MM.1S (cell line): ENCODE measurements around the gene SNRK.

Experiments
- EZH2 ChIP-seq: fragments of 300-600 bp; sonication (generic); optimal IDR thresholded peaks from 2 replicates; pipeline ENCODE3; 2017; ENCODE audit warnings: low read depth, mild to moderate bottlenecking, antibody characterized with exemption, low read length, mixed read lengths
- EZH2phosphoT487 ChIP-seq: fragments of 300-600 bp; sonication (generic); IDR thresholded peaks from 2 replicates; pipeline ENCODE4 v1.6.1; 2018; ENCODE audit warnings: antibody characterized with exemption, low read length
- TF ChIP-seq, protein P1 (sequence below): fragments of 300-600 bp; sonication (generic); IDR thresholded peaks from 2 replicates; pipeline ENCODE4 v1.5.1; 2016; ENCODE audit warnings: antibody characterized with exemption, low read length, mixed read lengths

DNA sequence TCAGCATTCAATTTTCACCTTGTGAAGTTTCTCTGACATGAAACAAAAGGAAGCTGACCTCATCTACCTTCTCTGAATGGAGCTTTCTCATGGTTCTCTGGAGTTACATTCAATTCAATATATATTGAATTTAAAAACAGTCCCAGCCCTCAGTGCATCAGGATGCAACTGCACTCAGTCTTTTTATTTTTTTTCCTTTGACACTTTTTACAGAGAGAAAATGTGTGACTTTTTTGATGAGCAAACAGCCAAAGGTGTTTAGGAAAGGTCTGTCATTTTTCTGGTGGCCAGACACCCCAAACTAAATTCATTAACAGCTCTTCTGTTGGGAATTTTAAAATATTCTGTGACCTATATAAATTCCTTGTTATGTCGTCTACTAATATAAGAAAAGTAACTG, 19.3 kb upstream of the SNRK start:
- TF ChIP-seq, protein P1, sequence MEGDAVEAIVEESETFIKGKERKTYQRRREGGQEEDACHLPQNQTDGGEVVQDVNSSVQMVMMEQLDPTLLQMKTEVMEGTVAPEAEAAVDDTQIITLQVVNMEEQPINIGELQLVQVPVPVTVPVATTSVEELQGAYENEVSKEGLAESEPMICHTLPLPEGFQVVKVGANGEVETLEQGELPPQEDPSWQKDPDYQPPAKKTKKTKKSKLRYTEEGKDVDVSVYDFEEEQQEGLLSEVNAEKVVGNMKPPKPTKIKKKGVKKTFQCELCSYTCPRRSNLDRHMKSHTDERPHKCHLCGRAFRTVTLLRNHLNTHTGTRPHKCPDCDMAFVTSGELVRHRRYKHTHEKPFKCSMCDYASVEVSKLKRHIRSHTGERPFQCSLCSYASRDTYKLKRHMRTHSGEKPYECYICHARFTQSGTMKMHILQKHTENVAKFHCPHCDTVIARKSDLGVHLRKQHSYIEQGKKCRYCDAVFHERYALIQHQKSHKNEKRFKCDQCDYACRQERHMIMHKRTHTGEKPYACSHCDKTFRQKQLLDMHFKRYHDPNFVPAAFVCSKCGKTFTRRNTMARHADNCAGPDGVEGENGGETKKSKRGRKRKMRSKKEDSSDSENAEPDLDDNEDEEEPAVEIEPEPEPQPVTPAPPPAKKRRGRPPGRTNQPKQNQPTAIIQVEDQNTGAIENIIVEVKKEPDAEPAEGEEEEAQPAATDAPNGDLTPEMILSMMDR: no peak
- TF ChIP-seq EZH2 (no peak), EZH2phosphoT487 (no peak)
